BE2C (cell line): ENCODE data around the gene MAP3K15.
"Not testable (repeated sequence)": the region's sequence is repeated elsewhere in the genome, so short reads cannot be mapped to it uniquely, and the experiment has no call there.

Source experiments
- DNase-seq: peaks from one replicate; pipeline ENCODE4 v3.0.0-alpha.2; 2020
- H3K27me3 ChIP-seq: fragments of 250-450 bp; sonication (Bioruptor Pico); 2 replicates; pipeline ENCODE4 v1.5.1; 2020; ENCODE audit warnings: mild to moderate bottlenecking
- H3K36me3 ChIP-seq: fragments of 250-450 bp; sonication (Bioruptor Pico); 2 replicates; pipeline ENCODE4 v1.5.1; 2020; ENCODE audit warnings: mild to moderate bottlenecking
- H3K4me1 ChIP-seq: fragments of 250-450 bp; sonication (Bioruptor Pico); 2 replicates; pipeline ENCODE4 v1.5.1; 2020
- H3K4me3 ChIP-seq: 2 replicates; pipeline ENCODE4 v1.5.1; 2011; ENCODE audit warnings: low read depth, low read length
- H3K9me3 ChIP-seq: fragments of 250-450 bp; sonication (Bioruptor Pico); 2 replicates; pipeline ENCODE4 v1.5.1; 2020
- CTCF ChIP-seq: IDR thresholded peaks from 2 replicates; pipeline ENCODE4 v1.5.1; 2012; ENCODE audit warnings: mild to moderate bottlenecking, low read depth, low read length

Gene MAP3K15

GRCh38 chrX:19496711-19497110 lies 18.6 kb downstream of the MAP3K15 start:
- H3K36me3 ChIP-seq: no peaks in the 10 kb centered on the region
- H3K9me3 ChIP-seq: no peaks in the 10 kb centered on the region
- no peak for TF ChIP-seq CTCF
- no peaks in the 10 kb centered on the region for H3K27me3 ChIP-seq
- no peaks in the 10 kb centered on the region for H3K4me1 ChIP-seq
- H3K4me3 ChIP-seq: no peak overlapping the region
- no peak for DNase-seq

GRCh38 chrX:19487520-19488200 lies 27.6 kb downstream of the MAP3K15 start:
- H3K4me3 ChIP-seq: no peak overlapping the region
- no peaks in the 10 kb centered on the region for H3K27me3 ChIP-seq
- no peaks in the 10 kb centered on the region for H3K9me3 ChIP-seq
- H3K36me3 ChIP-seq: no peaks in the 10 kb centered on the region
- no peaks in the 10 kb centered on the region for H3K4me1 ChIP-seq
- no peak for DNase-seq
- TF ChIP-seq CTCF: no peak

- DNase-seq: no peak
- Histone ChIP-seq H3K4me1 (no peaks in the 10 kb centered on the region), H3K9me3 (no peaks in the 10 kb centered on the region), H3K27me3 (no peaks in the 10 kb centered on the region), H3K36me3 (no peaks in the 10 kb centered on the region), H3K4me3 (no peak overlapping the region)
- TF ChIP-seq CTCF: no peak
Observed at GRCh38 chrX:19479458-19479857, 35.9 kb downstream of the MAP3K15 start.

GRCh38 chrX:19468383-19468782 lies 46.9 kb downstream of the MAP3K15 start:
- H3K4me1 ChIP-seq, H3K27me3 ChIP-seq, H3K36me3 ChIP-seq, H3K9me3 ChIP-seq, H3K4me3 ChIP-seq, DNase-seq: not testable (repeated sequence)

- Histone ChIP-seq H3K4me1 (no peaks in the 10 kb centered on the region), H3K36me3 (no peaks in the 10 kb centered on the region), H3K9me3 (no peaks in the 10 kb centered on the region), H3K27me3 (no peaks in the 10 kb centered on the region), H3K4me3 (no peak overlapping the region)
- no peak for DNase-seq
- TF ChIP-seq CTCF: no peak
Observed at GRCh38 chrX:19462879-19463278, 52.4 kb downstream of the MAP3K15 start.

GRCh38 chrX:19462231-19462630 lies 53.1 kb downstream of the MAP3K15 start:
- TF ChIP-seq CTCF: no peak
- no peak for DNase-seq
- H3K27me3 ChIP-seq: no peaks in the 10 kb centered on the region
- H3K36me3 ChIP-seq: no peaks in the 10 kb centered on the region
- H3K4me1 ChIP-seq: no peaks in the 10 kb centered on the region
- H3K4me3 ChIP-seq: no peak overlapping the region
- H3K9me3 ChIP-seq: no peaks in the 10 kb centered on the region
